ENCODE measurements around the gene ARID5A. TPM values are rescaled to one million over a fixed set of nuclear protein-coding genes. Genes with fewer than 3 reads are reported as not detected.

Gene ARID5A
- total and polyA plus RNA-seq, 2 of the 13 experiments (the other 11 are each of a cell fraction or from before 2014, with no cell fraction given): 6.0 to 9.5 TPM

DNA sequence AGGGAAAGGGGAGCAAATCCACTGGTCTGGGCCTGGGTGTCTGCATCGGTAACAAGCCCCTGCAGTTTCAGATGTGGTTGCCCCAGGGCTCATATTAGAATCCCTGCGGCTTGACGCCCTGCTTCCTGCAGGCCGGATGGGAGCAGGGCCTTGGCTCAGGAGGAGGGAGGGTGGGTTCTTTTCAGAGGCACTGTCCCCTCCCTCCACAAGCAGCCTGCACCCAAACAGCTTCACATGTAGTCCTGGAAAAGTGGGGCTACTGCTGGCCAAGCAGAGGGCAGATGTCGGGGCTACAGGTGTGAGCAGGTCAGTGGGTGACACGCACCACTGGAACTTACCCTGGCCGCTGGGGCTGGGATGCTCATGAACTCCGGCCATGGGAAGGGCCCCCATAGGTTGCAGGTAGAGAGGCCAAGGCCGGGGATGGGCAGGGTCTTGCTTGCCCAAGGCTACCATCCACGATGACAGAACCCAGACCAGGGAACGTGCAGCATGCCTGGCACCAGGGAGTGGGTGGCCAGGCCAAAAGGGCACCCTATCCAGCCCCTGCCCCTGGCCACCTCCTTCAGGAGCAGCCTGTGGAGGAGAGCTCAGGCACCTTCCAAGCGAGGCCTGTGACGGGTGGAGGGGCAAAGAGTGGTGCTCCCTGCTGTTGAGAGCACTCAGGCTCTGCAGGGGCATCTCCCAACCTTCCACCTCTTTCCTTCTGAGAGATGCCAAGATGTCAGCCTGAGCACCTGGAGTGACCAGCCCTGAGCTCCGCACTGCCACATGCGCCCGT is 16.8 kb downstream of the ARID5A start (continued):
- TF ChIP-seq, protein P1, sequence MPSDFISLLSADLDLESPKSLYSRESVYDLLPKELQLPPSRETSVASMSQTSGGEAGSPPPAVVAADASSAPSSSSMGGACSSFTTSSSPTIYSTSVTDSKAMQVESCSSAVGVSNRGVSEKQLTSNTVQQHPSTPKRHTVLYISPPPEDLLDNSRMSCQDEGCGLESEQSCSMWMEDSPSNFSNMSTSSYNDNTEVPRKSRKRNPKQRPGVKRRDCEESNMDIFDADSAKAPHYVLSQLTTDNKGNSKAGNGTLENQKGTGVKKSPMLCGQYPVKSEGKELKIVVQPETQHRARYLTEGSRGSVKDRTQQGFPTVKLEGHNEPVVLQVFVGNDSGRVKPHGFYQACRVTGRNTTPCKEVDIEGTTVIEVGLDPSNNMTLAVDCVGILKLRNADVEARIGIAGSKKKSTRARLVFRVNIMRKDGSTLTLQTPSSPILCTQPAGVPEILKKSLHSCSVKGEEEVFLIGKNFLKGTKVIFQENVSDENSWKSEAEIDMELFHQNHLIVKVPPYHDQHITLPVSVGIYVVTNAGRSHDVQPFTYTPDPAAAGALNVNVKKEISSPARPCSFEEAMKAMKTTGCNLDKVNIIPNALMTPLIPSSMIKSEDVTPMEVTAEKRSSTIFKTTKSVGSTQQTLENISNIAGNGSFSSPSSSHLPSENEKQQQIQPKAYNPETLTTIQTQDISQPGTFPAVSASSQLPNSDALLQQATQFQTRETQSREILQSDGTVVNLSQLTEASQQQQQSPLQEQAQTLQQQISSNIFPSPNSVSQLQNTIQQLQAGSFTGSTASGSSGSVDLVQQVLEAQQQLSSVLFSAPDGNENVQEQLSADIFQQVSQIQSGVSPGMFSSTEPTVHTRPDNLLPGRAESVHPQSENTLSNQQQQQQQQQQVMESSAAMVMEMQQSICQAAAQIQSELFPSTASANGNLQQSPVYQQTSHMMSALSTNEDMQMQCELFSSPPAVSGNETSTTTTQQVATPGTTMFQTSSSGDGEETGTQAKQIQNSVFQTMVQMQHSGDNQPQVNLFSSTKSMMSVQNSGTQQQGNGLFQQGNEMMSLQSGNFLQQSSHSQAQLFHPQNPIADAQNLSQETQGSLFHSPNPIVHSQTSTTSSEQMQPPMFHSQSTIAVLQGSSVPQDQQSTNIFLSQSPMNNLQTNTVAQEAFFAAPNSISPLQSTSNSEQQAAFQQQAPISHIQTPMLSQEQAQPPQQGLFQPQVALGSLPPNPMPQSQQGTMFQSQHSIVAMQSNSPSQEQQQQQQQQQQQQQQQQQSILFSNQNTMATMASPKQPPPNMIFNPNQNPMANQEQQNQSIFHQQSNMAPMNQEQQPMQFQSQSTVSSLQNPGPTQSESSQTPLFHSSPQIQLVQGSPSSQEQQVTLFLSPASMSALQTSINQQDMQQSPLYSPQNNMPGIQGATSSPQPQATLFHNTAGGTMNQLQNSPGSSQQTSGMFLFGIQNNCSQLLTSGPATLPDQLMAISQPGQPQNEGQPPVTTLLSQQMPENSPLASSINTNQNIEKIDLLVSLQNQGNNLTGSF (CRISPR knock-in tag; IDR thresholded peaks at IDR 0.05): no peak
- TF ChIP-seq ZNF430 (CRISPR knock-in tag; IDR thresholded peaks at IDR 0.05) (no peak), BORCS8-MEF2B (CRISPR knock-in tag; IDR thresholded peaks at IDR 0.05) (0 out of 2 replicates have a peak, but pooled peaks have one; percentile 22), SAFB2 (CRISPR knock-in tag; IDR thresholded peaks at IDR 0.05; ENCODE audit: borderline replicate concordance, low read depth) (0 out of 2 replicates have a peak, but pooled peaks have one; percentile 15), POLR2AphosphoS5 (IDR thresholded peaks at IDR 0.05; ENCODE audit: low read depth, low read length) (0 out of 2 replicates have a peak, but pooled peaks have one; percentile 9)
- TF ChIP-seq, protein P2, sequence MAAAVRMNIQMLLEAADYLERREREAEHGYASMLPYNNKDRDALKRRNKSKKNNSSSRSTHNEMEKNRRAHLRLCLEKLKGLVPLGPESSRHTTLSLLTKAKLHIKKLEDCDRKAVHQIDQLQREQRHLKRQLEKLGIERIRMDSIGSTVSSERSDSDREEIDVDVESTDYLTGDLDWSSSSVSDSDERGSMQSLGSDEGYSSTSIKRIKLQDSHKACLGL (CRISPR knock-in tag; IDR thresholded peaks at IDR 0.05): 0 out of 2 replicates have a peak, but pooled peaks have one; percentile 28
